Motor neuron (in vitro differentiated cells): ENCODE data around the gene TFF1. TPM values are rescaled to one million over a fixed set of nuclear protein-coding genes. Genes with fewer than 3 reads are reported as not detected.

Experiments used
- ATAC-seq, 8 experiments: fragments of 200-7000 bp; cut with Tn5 transposase; replicated peaks in 6 of 8; 2 replicates each; pipeline ENCODE4 v1.8.0; 2021; ENCODE audit warnings: mild to moderate bottlenecking in 8 of 8, moderate library complexity in 8 of 8
- H3K27ac ChIP-seq, 2 donors: fragments of 250-450 bp; sonication (Bioruptor Pico); 2 replicates each; pipeline ENCODE4 v1.9.0; 2021; ENCODE audit warnings: antibody characterized with exemption in 2 of 2, mild to moderate bottlenecking in 2 of 2, moderate library complexity in 1 of 2
- H3K4me1 ChIP-seq, 2 donors: fragments of 250-450 bp; sonication (Bioruptor Pico); replicated peaks in 1 of 2; 2 replicates each; pipeline ENCODE4 v1.6.1; 2021; ENCODE audit warnings: antibody characterized with exemption in 2 of 2, mild to moderate bottlenecking in 2 of 2, moderate library complexity in 1 of 2
- H3K4me3 ChIP-seq, 5 donors: fragments of 250-450 bp; sonication (Bioruptor Pico); 2 replicates each; pipeline ENCODE4 v1.9.0; 2021; ENCODE audit warnings: antibody characterized with exemption in 5 of 5, mild to moderate bottlenecking in 5 of 5, moderate library complexity in 4 of 5
- WGBS, 10 experiments: fragments of 450-650 bp; shearing (Covaris generic); methylation state at CpG; one replicate each; pipeline ENCODE4 v1.0.0; 2022; 5-methylcytosine and 5-hydroxymethylcytosine counted together
- in situ Hi-C, 9 experiments: fragments of 400-800 bp; cut with MboI; loops; one replicate each; pipeline ENCODE4 v1.15.0; 2021; ENCODE audit warnings: low sequenced_read_pairs in 9 of 9, low pct_unique_long_range_greater_than_20kb in 2 of 9; ENCODE audit not compliant: unreplicated experiment in 9 of 9
- total RNA-seq, 8 experiments: library from RNA; unstranded; fragments of 300-600 nt; gene quantifications; 2 replicates each; pipeline versions ENCODE4 v1.2.3 to v1.2.4, GENCODE V29; 2022

TFF1 gene
- total RNA-seq, 8 experiments from 2014 or later = 1.5 TPM; not detected in 7

GRCh38 chr21:42321845-42322244 lies 44.5 kb downstream of the TFF1 start:
- ATAC-seq = no peak
- 0 to 70% (median 68%) methylated on average over 2 to 4 of the region's 4 CpGs; no CpG with 5 or more reads in 5 of the 10 experiments for WGBS, 10 experiments
- Histone ChIP-seq H3K27ac (no peak overlapping the region), H3K4me3 (no peak overlapping the region), H3K4me1 (no peaks in the 10 kb centered on the region)
- in situ Hi-C loops = loop anchor here in 3 of 9 experiments (25.0 kb wide), 2 partner anchors 115 to 215 kb away; no protein-coding TSS in a partner anchor

- whole genome bisulfite sequencing, 10 experiments = 96 to 100% methylated on average over 1 to 5 of the region's 10 CpGs; no CpG with 5 or more reads in 8 of the 10 experiments
- H3K27ac ChIP-seq = no peak overlapping the region
- H3K4me1 ChIP-seq = no peaks in the 10 kb centered on the region
- no peak for ATAC-seq
- in situ Hi-C loops = loop anchor here in 3 of 9 experiments (25.0 kb wide), 2 partner anchors 116 to 216 kb away; no protein-coding TSS in a partner anchor
- H3K4me3 ChIP-seq = no peak overlapping the region
These were observed 45.1 kb downstream of the TFF1 start for GRCh38 chr21:42321231-42321630.

- Histone ChIP-seq H3K4me1 (no peaks in the 10 kb centered on the region), H3K4me3 (no peak overlapping the region), H3K27ac (no peak overlapping the region)
- in situ Hi-C loops = loop anchor here in 3 of 9 experiments (25.0 kb wide), 2 partner anchors 117 to 217 kb away; no protein-coding TSS in a partner anchor
- WGBS, 10 experiments = 45 to 100% (median 98%) methylated on average over 1 to 5 of the region's 8 CpGs; no CpG with 5 or more reads in 6 of the 10 experiments
- no peak for ATAC-seq
These were observed 45.5 kb downstream of the TFF1 start for GRCh38 chr21:42320791-42321190.

- Histone ChIP-seq H3K4me3 (no peak overlapping the region), H3K4me1 (peaks cover 0 to 6% of the 10 kb centered on the region in 2 donors), H3K27ac (no peak overlapping the region)
- 20 to 100% (median 98%) methylated on average over 1 to 5 of the region's 17 CpGs; no CpG with 5 or more reads in 4 of the 10 experiments for WGBS, 10 experiments
- in situ Hi-C loops = loop anchor here in 3 of 9 experiments (25.0 kb wide), 2 partner anchors 117 to 217 kb away; no protein-coding TSS in a partner anchor
- peak in 1 of 8 experiments; percentile 23 for ATAC-seq
These were observed 46.3 kb downstream of the TFF1 start for GRCh38 chr21:42319851-42320572.

- Histone ChIP-seq H3K4me3 (no peak overlapping the region), H3K27ac (no peak overlapping the region), H3K4me1 (peaks cover 0 to 7% of the 10 kb centered on the region in 2 donors)
- ATAC-seq = no peak
- in situ Hi-C loops = loop anchor here in 3 of 9 experiments (25.0 kb wide), 2 partner anchors 118 to 218 kb away; no protein-coding TSS in a partner anchor
- 40 to 100% (median 61%) methylated on average over 1 to 5 of the region's 10 CpGs; no CpG with 5 or more reads in 6 of the 10 experiments for WGBS, 10 experiments
These were observed 47.0 kb downstream of the TFF1 start for GRCh38 chr21:42319376-42319775.

- in situ Hi-C loops = loop anchor here in 3 of 9 experiments (25.0 kb wide), 2 partner anchors 119 to 219 kb away; no protein-coding TSS in a partner anchor
- ATAC-seq = peak in 1 of 8 experiments; percentile 16
- H3K4me3 ChIP-seq = no peak overlapping the region
- H3K27ac ChIP-seq = no peak overlapping the region
- WGBS, 10 experiments = 20 to 79% (median 43%) methylated on average over 1 to 6 of the region's 20 CpGs; no CpG with 5 or more reads in 6 of the 10 experiments
- peaks cover 0 to 16% of the 10 kb centered on the region in 2 donors for H3K4me1 ChIP-seq
These were observed 48.2 kb downstream of the TFF1 start for GRCh38 chr21:42317826-42318746.

- no peak for ATAC-seq
- in situ Hi-C loops = loop anchor here in 3 of 9 experiments (25.0 kb wide), 2 partner anchors 120 to 220 kb away; no protein-coding TSS in a partner anchor
- Histone ChIP-seq H3K4me3 (no peak overlapping the region), H3K27ac (no peak overlapping the region), H3K4me1 (peaks cover 0 to 21% of the 10 kb centered on the region in 2 donors)
- 23 to 100% (median 40%) methylated on average over 1 to 6 of the region's 8 CpGs; no CpG with 5 or more reads in 3 of the 10 experiments for WGBS, 10 experiments
These were observed 49.0 kb downstream of the TFF1 start for GRCh38 chr21:42317341-42317741.

- ATAC-seq = no peak
- 50 to 100% (median 81%) methylated on average over 1 to 6 of the region's 16 CpGs; no CpG with 5 or more reads in 3 of the 10 experiments for WGBS, 10 experiments
- Histone ChIP-seq H3K27ac (no peak overlapping the region), H3K4me1 (peaks cover 0 to 22% of the 10 kb centered on the region in 2 donors), H3K4me3 (no peak overlapping the region)
- in situ Hi-C loops = loop anchor here in 3 of 9 experiments (25.0 kb wide), 2 partner anchors 120 to 220 kb away; no protein-coding TSS in a partner anchor
These were observed 49.4 kb downstream of the TFF1 start for GRCh38 chr21:42316891-42317290.

GRCh38 chr21:42315296-42315891 lies 50.9 kb downstream of the TFF1 start, which contains the start of gene TFF3:
Gene TFF3 (minus strand): TSS chr21:42315409. CDS start chr21:42315374, 35 bp downstream.
- in situ Hi-C loops = loop anchor here in 3 of 9 experiments (25.0 kb wide), 2 partner anchors 122 to 222 kb away; no protein-coding TSS in a partner anchor
- H3K4me1 ChIP-seq = peaks cover 0 to 22% of the 10 kb centered on the region in 2 donors
- WGBS, 10 experiments = 31 to 70% (median 50%) methylated on average over 2 to 8 of the region's 15 CpGs; no CpG with 5 or more reads in 6 of the 10 experiments
- peak in 6 of 8 experiments; percentile 67 to 94 (median 74) for ATAC-seq
- no peak within 1 kb of the TSS for H3K4me3 ChIP-seq
- peak within 1 kb of the TSS in 1 of 2 donors; percentile 5 for H3K27ac ChIP-seq

- Histone ChIP-seq H3K4me3 (no peak overlapping the region), H3K27ac (peak overlapping the region in 1 of 2 donors; percentile 5), H3K4me1 (peaks cover 4 to 27% of the 10 kb centered on the region in 2 donors)
- in situ Hi-C loops = loop anchor here in 3 of 9 experiments (25.0 kb wide), 2 partner anchors 123 to 223 kb away; no protein-coding TSS in a partner anchor
- no peak for ATAC-seq
- 20 to 100% (median 67%) methylated on average over 1 to 4 of the region's 6 CpGs; no CpG with 5 or more reads in 3 of the 10 experiments for WGBS, 10 experiments
These were observed 51.6 kb downstream of the TFF1 start for GRCh38 chr21:42314616-42315295.

GRCh38 chr21:42313501-42313969 lies 52.8 kb downstream of the TFF1 start:
- Histone ChIP-seq H3K4me1 (peaks cover 4 to 28% of the 10 kb centered on the region in 2 donors), H3K4me3 (no peak overlapping the region), H3K27ac (no peak overlapping the region)
- in situ Hi-C loops = loop anchor here in 3 of 9 experiments (25.0 kb wide), 2 partner anchors 124 to 224 kb away; no protein-coding TSS in a partner anchor
- 0 to 87% (median 52%) methylated on average over 3 to 7 of the region's 13 CpGs; no CpG with 5 or more reads in 4 of the 10 experiments for WGBS, 10 experiments
- peak; percentile 3 to 94 (median 38) for ATAC-seq
